K562 (cell line): ENCODE data around the gene MRPL42. TPM values are rescaled to one million over a fixed set of nuclear protein-coding genes. Genes with fewer than 3 reads are reported as not detected.

Source experiments
- ARID1B ChIP-seq: fragments of 450-650 bp; IDR thresholded peaks from 2 replicates; pipeline ENCODE4 v1.6.1; 2016; ENCODE audit warnings: antibody characterized with exemption, mild to moderate bottlenecking, inconsistent platforms
- CCNT2 ChIP-seq: IDR thresholded peaks from 2 replicates; pipeline ENCODE4 v1.6.1; 2011; ENCODE audit warnings: borderline replicate concordance, low read depth, mild to moderate bottlenecking, moderate library complexity, mixed read lengths, low read length; ENCODE audit not compliant: insufficient read length; ENCODE audit errors: extremely low read depth
- E2F8 ChIP-seq: fragments of 450-650 bp; IDR thresholded peaks from 2 replicates; pipeline ENCODE4 v1.7.1; 2018; ENCODE audit warnings: mild to moderate bottlenecking, low read depth; ENCODE audit not compliant: partially characterized antibody
- FOXP1 ChIP-seq: sonication (generic); formaldehyde crosslinking; IDR thresholded peaks from 2 replicates; pipeline ENCODE4 v1.8.0; 2022; ENCODE audit warnings: mild to moderate bottlenecking, missing genetic modification reagents
- MEIS2 ChIP-seq: fragments of 450-650 bp; IDR thresholded peaks from 2 replicates; pipeline ENCODE4 v1.6.1; 2014; ENCODE audit warnings: mild to moderate bottlenecking; ENCODE audit not compliant: partially characterized antibody
- RUNX1 ChIP-seq: sonication (generic); IDR thresholded peaks from 2 replicates; pipeline ENCODE4 v1.6.1; 2016; ENCODE audit warnings: antibody characterized with exemption, low read depth
- SMAD1 ChIP-seq: fragments of 150-350 bp; IDR thresholded peaks from 2 replicates; pipeline ENCODE4 v1.6.1; 2014; ENCODE audit warnings: low read length, low read depth; ENCODE audit not compliant: partially characterized antibody
- TCF15 ChIP-seq: fragments of 250-450 bp; sonication (Bioruptor Pico); IDR thresholded peaks from 2 replicates; pipeline ENCODE4 v1.8.0; 2022; ENCODE audit warnings: moderate library complexity, mild to moderate bottlenecking, inconsistent platforms
- ZBTB40 ChIP-seq, 2 experiments: fragments of 450-650 bp in 1 of 2; sonication (generic) in 1 of 2; formaldehyde crosslinking in 1 of 2; IDR thresholded peaks; 2 replicates each; pipeline versions ENCODE4 v1.7.1 to v1.9.0; 2016 to 2022; ENCODE audit warnings: inconsistent platforms in 1 of 2, mild to moderate bottlenecking in 1 of 2, missing genetic modification reagents in 1 of 2
- ZBTB9 ChIP-seq: fragments of 450-650 bp; formaldehyde crosslinking; IDR thresholded peaks from 2 replicates; pipeline ENCODE4 v1.4.0; 2020; ENCODE audit warnings: mild to moderate bottlenecking, moderate library complexity
- ZNF785 ChIP-seq: fragments of 250-450 bp; sonication (Bioruptor Pico); IDR thresholded peaks from 2 replicates; pipeline ENCODE4 v1.4.0; 2020; ENCODE audit warnings: mild to moderate bottlenecking
- polyA plus RNA-seq, 8 experiments: library from polyadenylated mRNA; depleted of rRNA in 4 of 8; stranded (reverse) in 5 of 8; unstranded in 3 of 8; fragments of >200 nt; fragmentation: Nextera tagmentation in 2 of 8; fragmentation: Illumina TruSeq in 1 of 8; extraction: Ambion mirVana in 2 of 8; extraction: Trizol in 1 of 8; gene quantifications; 2 replicates each; pipeline versions ENCODE4 v1.2.1 to v1.2.3, GENCODE V29; 2011 to 2014; ENCODE audit warnings: inconsistent platforms in 1 of 8, missing spikeins in 1 of 8
- total RNA-seq, 7 experiments: library from RNA; depleted of rRNA in 6 of 7; stranded (reverse); fragments of >200 nt in 6 of 7; fragmentation: Illumina TruSeq in 2 of 7; extraction: Trizol in 2 of 7; gene quantifications; 2 replicates each; pipeline versions ENCODE4 v1.2.1 to v1.2.3, GENCODE V29; 2011 to 2021; ENCODE audit warnings: low replicate concordance in 1 of 7

MRPL42 gene
- total and polyA plus RNA-seq, 9 of the 15 experiments (the other 6 are each of a cell fraction or from before 2014, with no cell fraction given): 104 to 806 (median 218) TPM

GRCh38 chr12:93427779-93428564, 39.3 kb upstream of the MRPL42 start (continued):
- TF ChIP-seq ARID1B: no peak
- no peak for TF ChIP-seq ZNF785
- TF ChIP-seq TCF15 (CRISPR knock-in tag): no peak
- TF ChIP-seq FOXP1: no peak
- TF ChIP-seq ZBTB40 (IDR thresholded peaks at IDR 0.05): no peak
- TF ChIP-seq ZBTB40 (CRISPR knock-in tag; IDR thresholded peaks at IDR 0.05): no peak
- TF ChIP-seq MEIS2: peak; percentile 59
- no peak for TF ChIP-seq ZBTB9 (CRISPR knock-in tag)
- TF ChIP-seq E2F8: no peak
- no peak for TF ChIP-seq SMAD1
- TF ChIP-seq RUNX1: no peak
- no peak for TF ChIP-seq CCNT2
